ENCODE results near the gene TRIM41.

Gene TRIM41

GRCh38 chr5:181173420-181174342, 49.4 kb upstream of the TRIM41 start (continued):
- TF ChIP-seq ZBTB44 (tag by site-specific recombination; IDR thresholded peaks at IDR 0.05) (peak; percentile 93), ZNF76 (tag by site-specific recombination; IDR thresholded peaks at IDR 0.05; ENCODE audit: borderline replicate concordance, low read depth) (no peak; the same call in none of the 2 replicates)

- CTCF ChIA-PET: interaction anchor here (0.6 to 0.7 kb wide), 2 partner anchors 17 to 685 kb away, joined by 3 to 4 read pairs; no protein-coding TSS in a partner anchor
- TF ChIP-seq ZBTB6 (tag by site-specific recombination; IDR thresholded peaks at IDR 0.05): no peak
- TF ChIP-seq ZNF391 (tag by site-specific recombination; IDR thresholded peaks at IDR 0.05; ENCODE audit: borderline replicate concordance, low read depth): no peak
- TF ChIP-seq HOXC10 (CRISPR knock-in tag; IDR thresholded peaks at IDR 0.05): no peak
- TF ChIP-seq ZNF639 (tag by site-specific recombination; IDR thresholded peaks at IDR 0.05): no peak
- TF ChIP-seq KLF9 (tag by site-specific recombination; IDR thresholded peaks at IDR 0.05; ENCODE audit: low read depth): no peak
- TF ChIP-seq ZNF239 (tag by site-specific recombination; IDR thresholded peaks at IDR 0.05): no peak
- TF ChIP-seq ZNF211 (tag by site-specific recombination; IDR thresholded peaks at IDR 0.05; ENCODE audit: low read depth): no peak
- TF ChIP-seq ZNF654 (tag by site-specific recombination; IDR thresholded peaks at IDR 0.05; ENCODE audit: low read depth): no peak
- TF ChIP-seq ZNF488 (tag by site-specific recombination; IDR thresholded peaks at IDR 0.05): no peak
- no peak for TF ChIP-seq ZNF600 (tag by site-specific recombination; IDR thresholded peaks at IDR 0.05)
- no peak for TF ChIP-seq ZNF561 (tag by site-specific recombination; IDR thresholded peaks at IDR 0.05; ENCODE audit: borderline replicate concordance)
- no peak for TF ChIP-seq ZBTB48 (tag by site-specific recombination; IDR thresholded peaks at IDR 0.05)
- TF ChIP-seq ZNF792 (tag by site-specific recombination; IDR thresholded peaks at IDR 0.05): no peak
- TF ChIP-seq ZNF23 (tag by site-specific recombination; IDR thresholded peaks at IDR 0.05; ENCODE audit: borderline replicate concordance): no peak
- TF ChIP-seq ZNF473 (tag by site-specific recombination; IDR thresholded peaks at IDR 0.05): no peak
- TF ChIP-seq TSHZ1 (tag by site-specific recombination; IDR thresholded peaks at IDR 0.05; ENCODE audit: borderline replicate concordance): no peak
- Histone ChIP-seq H3K9me3 (ENCODE audit: control insufficient read depth, insufficient read depth, low read depth, low read length) (no peaks in the 10 kb centered on the region), H3K4me3 (ENCODE audit: low read depth, low read length) (no peak overlapping the region), H3K4me1 (ENCODE audit: control insufficient read depth, insufficient read depth, low read length) (no peaks in the 10 kb centered on the region), H3K36me3 (ENCODE audit: control insufficient read depth in 2 of 2, insufficient read depth in 1 of 2, low read length in 2 of 2) (no peaks in the 10 kb centered on the region), H3K27ac (ENCODE audit: extremely low read depth, low read depth, low read length) (no peak overlapping the region)
- POLR2A ChIA-PET: interaction anchor here (1.3 kb wide), 1 partner anchor 11 kb away, joined by 3 read pairs; no protein-coding TSS in a partner anchor
Measured at GRCh38 chr5:181176254-181176952, 46.7 kb upstream of the TRIM41 start.
